IMR-90 (cell line): ENCODE measurements around the gene MOV10.

Source experiments
- CHD1 ChIP-seq: IDR thresholded peaks from 2 replicates; pipeline ENCODE4 v1.6.1; 2012; ENCODE audit warnings: low read depth, low read length, improper control_type of control experiment
- CTCF ChIP-seq: conservative IDR thresholded peaks from 2 replicates; pipeline ENCODE4 v1.5.1; 2012; ENCODE audit warnings: mild to moderate bottlenecking, low read depth, low read length, improper control_type of control experiment
- FOS ChIP-seq: fragments of 150-350 bp; IDR thresholded peaks from 2 replicates; pipeline ENCODE4 v1.6.1; 2016; ENCODE audit warnings: low read depth, low read length
- MAFK ChIP-seq: IDR thresholded peaks from 2 replicates; pipeline ENCODE4 v1.6.1; 2012; ENCODE audit warnings: low read depth, low read length, improper control_type of control experiment
- POLR2A ChIP-seq: IDR thresholded peaks from 2 replicates; pipeline ENCODE4 v1.6.1; 2012; ENCODE audit warnings: mild to moderate bottlenecking, low read depth, low read length
- RAD21 ChIP-seq: IDR thresholded peaks from 2 replicates; pipeline ENCODE4 v1.6.1; 2012; ENCODE audit warnings: low read length, improper control_type of control experiment
- RFX5 ChIP-seq: IDR thresholded peaks from 2 replicates; pipeline ENCODE4 v1.8.0; 2012; ENCODE audit warnings: low read depth, mild to moderate bottlenecking, low read length, moderate library complexity
- SMC3 ChIP-seq: fragments of 150-350 bp; IDR thresholded peaks from 2 replicates; pipeline ENCODE4 v1.6.1; 2016; ENCODE audit warnings: low read depth, mild to moderate bottlenecking, antibody characterized with exemption, low read length, moderate library complexity
- USF2 ChIP-seq: fragments of 150-350 bp; IDR thresholded peaks from 2 replicates; pipeline ENCODE4 v1.6.1; 2017; ENCODE audit warnings: mild to moderate bottlenecking, antibody characterized with exemption, low read length, low read depth
- TF ChIP-seq, protein P1 (sequence below): fragments of 150-350 bp; IDR thresholded peaks from 2 replicates; pipeline ENCODE4 v1.6.1; 2016; ENCODE audit warnings: low read depth, mild to moderate bottlenecking, low read length, moderate library complexity, borderline replicate concordance

DNA sequence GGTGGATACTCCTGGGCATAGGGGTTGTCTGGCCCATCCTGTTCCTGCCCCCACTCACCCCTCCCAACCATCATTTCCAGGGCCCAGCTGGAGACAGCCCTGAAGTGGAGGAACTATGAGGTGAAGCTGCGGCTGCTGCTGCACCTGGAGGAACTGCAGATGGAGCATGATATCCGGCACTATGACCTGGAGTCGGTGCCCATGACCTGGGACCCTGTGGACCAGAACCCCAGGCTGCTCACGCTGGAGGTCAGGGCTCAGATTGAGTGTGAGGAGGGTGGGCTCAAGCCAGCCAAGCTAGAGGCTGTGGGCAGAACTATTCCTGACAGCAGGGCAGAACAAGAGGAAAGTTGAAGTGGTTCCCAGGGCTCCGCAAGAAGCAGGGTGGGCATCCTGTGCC is 18.2 kb downstream of the MOV10 start:
- TF ChIP-seq CTCF (no peak), POLR2A (no peak), RAD21 (no peak), CHD1 (no peak), FOS (no peak), MAFK (no peak), RFX5 (no peak), SMC3 (no peak), USF2 (no peak)
- TF ChIP-seq, protein P1, sequence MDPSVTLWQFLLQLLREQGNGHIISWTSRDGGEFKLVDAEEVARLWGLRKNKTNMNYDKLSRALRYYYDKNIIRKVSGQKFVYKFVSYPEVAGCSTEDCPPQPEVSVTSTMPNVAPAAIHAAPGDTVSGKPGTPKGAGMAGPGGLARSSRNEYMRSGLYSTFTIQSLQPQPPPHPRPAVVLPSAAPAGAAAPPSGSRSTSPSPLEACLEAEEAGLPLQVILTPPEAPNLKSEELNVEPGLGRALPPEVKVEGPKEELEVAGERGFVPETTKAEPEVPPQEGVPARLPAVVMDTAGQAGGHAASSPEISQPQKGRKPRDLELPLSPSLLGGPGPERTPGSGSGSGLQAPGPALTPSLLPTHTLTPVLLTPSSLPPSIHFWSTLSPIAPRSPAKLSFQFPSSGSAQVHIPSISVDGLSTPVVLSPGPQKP: no peak
